ENCODE measurements around the gene KATNBL1. TPM values are rescaled to one million over a fixed set of nuclear protein-coding genes. Genes with fewer than 3 reads are reported as not detected.
"Not testable (repeated sequence)": the region's sequence is repeated elsewhere in the genome, so short reads cannot be mapped to it uniquely, and the experiment has no call there.

Gene KATNBL1
- total RNA-seq, 1 donor from 2014 or later: 44.0 TPM

- Histone ChIP-seq H3K36me3 (ENCODE audit: control insufficient read depth, insufficient read depth, low read length) (no peaks in the 10 kb centered on the region), H3K4me3 (ENCODE audit: low read depth, low read length) (no peak overlapping the region), H3K27me3 (ENCODE audit: control insufficient read depth, insufficient read depth, low read length) (no peaks in the 10 kb centered on the region)
- TF ChIP-seq, protein P1, sequence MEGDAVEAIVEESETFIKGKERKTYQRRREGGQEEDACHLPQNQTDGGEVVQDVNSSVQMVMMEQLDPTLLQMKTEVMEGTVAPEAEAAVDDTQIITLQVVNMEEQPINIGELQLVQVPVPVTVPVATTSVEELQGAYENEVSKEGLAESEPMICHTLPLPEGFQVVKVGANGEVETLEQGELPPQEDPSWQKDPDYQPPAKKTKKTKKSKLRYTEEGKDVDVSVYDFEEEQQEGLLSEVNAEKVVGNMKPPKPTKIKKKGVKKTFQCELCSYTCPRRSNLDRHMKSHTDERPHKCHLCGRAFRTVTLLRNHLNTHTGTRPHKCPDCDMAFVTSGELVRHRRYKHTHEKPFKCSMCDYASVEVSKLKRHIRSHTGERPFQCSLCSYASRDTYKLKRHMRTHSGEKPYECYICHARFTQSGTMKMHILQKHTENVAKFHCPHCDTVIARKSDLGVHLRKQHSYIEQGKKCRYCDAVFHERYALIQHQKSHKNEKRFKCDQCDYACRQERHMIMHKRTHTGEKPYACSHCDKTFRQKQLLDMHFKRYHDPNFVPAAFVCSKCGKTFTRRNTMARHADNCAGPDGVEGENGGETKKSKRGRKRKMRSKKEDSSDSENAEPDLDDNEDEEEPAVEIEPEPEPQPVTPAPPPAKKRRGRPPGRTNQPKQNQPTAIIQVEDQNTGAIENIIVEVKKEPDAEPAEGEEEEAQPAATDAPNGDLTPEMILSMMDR (IDR thresholded peaks at IDR 0.05; ENCODE audit: insufficient read depth, low read length, severe bottlenecking): no peak
- DNase-seq (ENCODE audit: low read depth): no peak
- FAIRE-seq: no peak
Observed at GRCh38 chr15:34214135-34214534, 4.2 kb upstream of the KATNBL1 start.

DNA sequence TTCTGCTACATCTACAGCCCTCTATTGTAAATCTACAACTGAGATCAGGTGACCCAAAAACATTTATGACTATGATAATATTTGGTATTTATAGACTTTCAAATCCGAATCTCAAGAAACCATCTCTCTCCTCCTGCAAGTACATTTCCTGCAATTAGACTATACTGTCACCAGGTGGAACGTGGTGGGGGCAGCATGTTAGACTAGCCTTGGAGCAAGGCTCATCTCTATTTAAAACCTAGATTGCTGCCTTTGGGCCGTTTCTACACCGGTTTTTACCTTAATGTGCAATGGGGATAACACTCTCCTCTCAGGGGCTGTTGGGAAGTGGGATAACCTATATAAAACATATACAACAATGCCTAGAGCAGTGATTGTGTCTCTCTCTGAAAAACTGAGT lies 3.8 kb upstream of the KATNBL1 start:
- DNase-seq (ENCODE audit: low read depth): no peak
- TF ChIP-seq, protein P1 (IDR thresholded peaks at IDR 0.05; ENCODE audit: insufficient read depth, low read length, severe bottlenecking): no peak
- H3K27me3 ChIP-seq (ENCODE audit: control insufficient read depth, insufficient read depth, low read length): no peaks in the 10 kb centered on the region
- H3K36me3 ChIP-seq (ENCODE audit: control insufficient read depth, insufficient read depth, low read length): no peaks in the 10 kb centered on the region
- no peak for FAIRE-seq
- H3K4me3 ChIP-seq (ENCODE audit: low read depth, low read length): no peak overlapping the region

DNA sequence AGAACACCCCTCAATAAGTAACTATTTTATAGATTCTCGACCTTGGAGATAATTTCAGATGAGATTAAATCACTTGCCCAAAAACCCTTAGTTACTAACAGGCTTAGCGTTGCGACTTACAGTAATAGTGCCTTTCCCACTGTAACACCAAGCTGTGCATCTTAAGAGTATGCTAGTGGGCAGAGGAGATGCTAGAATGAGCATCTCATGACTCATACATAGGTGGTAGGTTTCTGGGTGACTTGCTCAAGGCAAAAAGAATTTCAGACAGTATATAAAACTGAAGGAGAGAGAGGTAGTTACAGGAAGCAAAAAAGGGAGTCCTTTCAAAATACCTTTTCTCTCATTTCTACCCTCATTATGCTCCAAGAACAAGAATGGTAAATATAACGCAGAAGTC lies 3.9 kb downstream of the KATNBL1 start:
- FAIRE-seq (no peak), DNase-seq (ENCODE audit: low read depth) (peak; percentile 69)
- H3K4me3 ChIP-seq (ENCODE audit: low read depth, low read length): no peak overlapping the region
- no peaks in the 10 kb centered on the region for H3K36me3 ChIP-seq (ENCODE audit: control insufficient read depth, insufficient read depth, low read length)
- TF ChIP-seq, protein P1 (IDR thresholded peaks at IDR 0.05; ENCODE audit: insufficient read depth, low read length, severe bottlenecking): no peak
- H3K27me3 ChIP-seq (ENCODE audit: control insufficient read depth, insufficient read depth, low read length): no peaks in the 10 kb centered on the region

DNA sequence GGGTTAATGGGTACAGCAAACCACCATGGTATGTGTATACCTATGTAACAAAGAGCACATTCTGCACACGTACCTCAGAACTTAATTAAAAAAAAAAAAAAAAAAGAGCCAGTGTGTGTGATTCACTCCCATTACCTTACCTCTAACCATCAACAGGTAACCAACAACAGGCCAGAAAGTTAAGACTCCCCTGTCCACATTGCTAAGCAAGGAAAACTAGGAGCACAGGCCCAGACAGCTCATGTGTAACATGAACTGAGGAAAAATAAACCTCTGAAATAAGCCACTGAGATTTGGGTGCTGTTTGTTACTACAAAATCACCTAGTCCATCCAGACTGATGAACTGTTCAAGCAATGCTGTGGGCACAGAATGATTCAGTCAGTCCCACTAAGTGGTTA lies 6.0 kb downstream of the KATNBL1 start:
- Histone ChIP-seq H3K36me3 (ENCODE audit: control insufficient read depth, insufficient read depth, low read length) (no peaks in the 10 kb centered on the region), H3K4me3 (ENCODE audit: low read depth, low read length) (no peak overlapping the region), H3K27me3 (ENCODE audit: control insufficient read depth, insufficient read depth, low read length) (no peaks in the 10 kb centered on the region)
- TF ChIP-seq, protein P1 (IDR thresholded peaks at IDR 0.05; ENCODE audit: insufficient read depth, low read length, severe bottlenecking): no peak
- peak; percentile 20 for DNase-seq (ENCODE audit: low read depth)
- FAIRE-seq: no peak

- no peak overlapping the region for H3K4me3 ChIP-seq (ENCODE audit: low read depth, low read length)
- H3K27me3 ChIP-seq (ENCODE audit: control insufficient read depth, insufficient read depth, low read length): no peaks in the 10 kb centered on the region
- DNase-seq (ENCODE audit: low read depth) (no peak), FAIRE-seq (no peak)
- TF ChIP-seq, protein P1 (IDR thresholded peaks at IDR 0.05; ENCODE audit: insufficient read depth, low read length, severe bottlenecking): no peak
- no peaks in the 10 kb centered on the region for H3K36me3 ChIP-seq (ENCODE audit: control insufficient read depth, insufficient read depth, low read length)
Observed at GRCh38 chr15:34203305-34203704, 6.6 kb downstream of the KATNBL1 start.

DNA sequence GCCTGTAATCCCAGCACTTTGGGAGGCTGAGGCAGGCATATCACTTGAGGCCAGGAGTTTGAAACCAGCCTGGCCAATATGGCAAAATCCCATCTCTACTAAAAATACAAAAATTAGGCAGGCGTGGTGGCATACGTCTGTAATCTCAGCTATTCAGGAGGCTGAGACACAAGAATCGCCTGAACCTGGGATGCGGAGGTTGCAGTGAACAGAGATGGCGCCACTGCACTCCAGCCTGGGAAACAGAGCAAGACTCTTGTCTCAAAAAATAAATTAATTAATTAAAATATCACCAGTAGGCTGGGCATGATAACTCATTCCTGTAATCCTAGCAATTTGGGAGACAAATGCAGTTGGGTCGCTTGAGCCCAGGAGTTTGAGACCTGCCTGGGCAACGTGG lies 16.6 kb downstream of the KATNBL1 start:
- not testable (repeated sequence) for H3K27me3 ChIP-seq (ENCODE audit: control insufficient read depth, insufficient read depth, low read length); DNase-seq (ENCODE audit: low read depth); H3K36me3 ChIP-seq (ENCODE audit: control insufficient read depth, insufficient read depth, low read length); H3K4me3 ChIP-seq (ENCODE audit: low read depth, low read length); FAIRE-seq
